ENCODE data around the gene R3HDM2.

Gene R3HDM2

DNA sequence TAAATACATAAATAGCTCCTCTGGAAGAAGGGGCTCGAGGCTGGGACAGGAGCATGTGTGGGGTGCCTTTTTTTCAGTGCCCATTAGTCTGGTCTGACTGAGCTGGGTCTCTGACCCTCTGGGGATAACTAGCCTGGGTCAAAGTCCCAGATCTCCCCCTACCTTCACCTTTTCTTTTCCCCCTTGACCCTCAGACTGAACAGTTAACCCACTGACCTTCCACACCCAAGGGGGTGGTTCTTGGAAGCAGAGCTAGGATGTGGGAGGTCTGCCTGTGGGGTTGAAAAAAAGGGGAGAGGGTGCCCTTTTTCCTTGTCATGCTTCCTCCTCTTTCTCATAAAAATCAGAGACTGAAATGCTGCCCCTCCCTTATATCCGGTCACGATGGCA, 27.8 kb upstream of the R3HDM2 start:
- Histone ChIP-seq H3K27ac (ENCODE audit: low read depth, low read length) (peak overlapping the region; percentile 63; the same call in 1 of the 2 replicates), H3K9me3 (ENCODE audit: control insufficient read depth, insufficient read depth, low read depth, low read length) (no peaks in the 10 kb centered on the region), H3K27me3 (ENCODE audit: control insufficient read depth, insufficient read depth, low read length) (no peaks in the 10 kb centered on the region), H3K36me3 (ENCODE audit: control insufficient read depth, insufficient read depth, low read length) (no peaks in the 10 kb centered on the region), H3K9ac (ENCODE audit: low read length) (peak overlapping the region; percentile 62), H3K4me3 (ENCODE audit: low read depth, low read length) (peak overlapping the region; percentile 80), H3K4me1 (ENCODE audit: control insufficient read depth, insufficient read depth, low read length) (peaks cover 38% of the 10 kb centered on the region)

DNA sequence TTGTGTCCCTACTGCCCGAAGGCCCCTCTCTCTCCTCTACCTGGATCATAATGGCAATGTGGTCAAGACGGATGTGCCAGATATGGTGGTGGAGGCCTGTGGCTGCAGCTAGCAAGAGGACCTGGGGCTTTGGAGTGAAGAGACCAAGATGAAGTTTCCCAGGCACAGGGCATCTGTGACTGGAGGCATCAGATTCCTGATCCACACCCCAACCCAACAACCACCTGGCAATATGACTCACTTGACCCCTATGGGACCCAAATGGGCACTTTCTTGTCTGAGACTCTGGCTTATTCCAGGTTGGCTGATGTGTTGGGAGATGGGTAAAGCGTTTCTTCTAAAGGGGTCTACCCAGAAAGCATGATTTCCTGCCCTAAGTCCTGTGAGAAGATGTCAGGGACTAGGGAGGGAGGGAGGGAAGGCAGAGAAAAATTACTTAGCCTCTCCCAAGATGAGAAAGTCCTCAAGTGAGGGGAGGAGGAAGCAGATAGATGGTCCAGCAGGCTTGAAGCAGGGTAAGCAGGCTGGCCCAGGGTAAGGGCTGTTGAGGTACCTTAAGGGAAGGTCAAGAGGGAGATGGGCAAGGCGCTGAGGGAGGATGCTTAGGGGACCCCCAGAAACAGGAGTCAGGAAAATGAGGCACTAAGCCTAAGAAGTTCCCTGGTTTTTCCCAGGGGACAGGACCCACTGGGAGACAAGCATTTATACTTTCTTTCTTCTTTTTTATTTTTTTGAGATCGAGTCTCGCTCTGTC, 26.1 kb upstream of the R3HDM2 start:
- Histone ChIP-seq H3K27ac (ENCODE audit: low read depth, low read length) (no peak overlapping the region), H3K9ac (ENCODE audit: low read length) (no peak overlapping the region), H3K4me3 (ENCODE audit: low read depth, low read length) (no peak overlapping the region), H3K4me1 (ENCODE audit: control insufficient read depth, insufficient read depth, low read length) (peaks cover 42% of the 10 kb centered on the region), H3K36me3 (ENCODE audit: control insufficient read depth, insufficient read depth, low read length) (no peaks in the 10 kb centered on the region), H3K9me3 (ENCODE audit: control insufficient read depth, insufficient read depth, low read depth, low read length) (no peaks in the 10 kb centered on the region), H3K27me3 (ENCODE audit: control insufficient read depth, insufficient read depth, low read length) (no peaks in the 10 kb centered on the region)

DNA sequence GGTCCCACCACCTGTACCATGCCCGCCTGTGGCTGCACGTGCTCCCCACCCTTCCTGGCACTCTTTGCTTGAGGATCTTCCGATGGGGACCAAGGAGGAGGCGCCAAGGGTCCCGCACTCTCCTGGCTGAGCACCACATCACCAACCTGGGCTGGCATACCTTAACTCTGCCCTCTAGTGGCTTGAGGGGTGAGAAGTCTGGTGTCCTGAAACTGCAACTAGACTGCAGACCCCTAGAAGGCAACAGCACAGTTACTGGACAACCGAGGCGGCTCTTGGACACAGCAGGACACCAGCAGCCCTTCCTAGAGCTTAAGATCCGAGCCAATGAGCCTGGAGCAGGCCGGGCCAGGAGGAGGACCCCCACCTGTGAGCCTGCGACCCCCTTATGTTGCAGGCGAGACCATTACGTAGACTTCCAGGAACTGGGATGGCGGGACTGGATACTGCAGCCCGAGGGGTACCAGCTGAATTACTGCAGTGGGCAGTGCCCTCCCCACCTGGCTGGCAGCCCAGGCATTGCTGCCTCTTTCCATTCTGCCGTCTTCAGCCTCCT, 25.4 kb upstream of the R3HDM2 start:
- Histone ChIP-seq H3K9me3 (ENCODE audit: control insufficient read depth, insufficient read depth, low read depth, low read length) (no peaks in the 10 kb centered on the region), H3K27ac (ENCODE audit: low read depth, low read length) (no peak overlapping the region), H3K4me1 (ENCODE audit: control insufficient read depth, insufficient read depth, low read length) (peaks cover 49% of the 10 kb centered on the region), H3K4me3 (ENCODE audit: low read depth, low read length) (peak overlapping the region; percentile 45), H3K9ac (ENCODE audit: low read length) (peak overlapping the region; percentile 61), H3K36me3 (ENCODE audit: control insufficient read depth, insufficient read depth, low read length) (no peaks in the 10 kb centered on the region), H3K27me3 (ENCODE audit: control insufficient read depth, insufficient read depth, low read length) (no peaks in the 10 kb centered on the region)

DNA sequence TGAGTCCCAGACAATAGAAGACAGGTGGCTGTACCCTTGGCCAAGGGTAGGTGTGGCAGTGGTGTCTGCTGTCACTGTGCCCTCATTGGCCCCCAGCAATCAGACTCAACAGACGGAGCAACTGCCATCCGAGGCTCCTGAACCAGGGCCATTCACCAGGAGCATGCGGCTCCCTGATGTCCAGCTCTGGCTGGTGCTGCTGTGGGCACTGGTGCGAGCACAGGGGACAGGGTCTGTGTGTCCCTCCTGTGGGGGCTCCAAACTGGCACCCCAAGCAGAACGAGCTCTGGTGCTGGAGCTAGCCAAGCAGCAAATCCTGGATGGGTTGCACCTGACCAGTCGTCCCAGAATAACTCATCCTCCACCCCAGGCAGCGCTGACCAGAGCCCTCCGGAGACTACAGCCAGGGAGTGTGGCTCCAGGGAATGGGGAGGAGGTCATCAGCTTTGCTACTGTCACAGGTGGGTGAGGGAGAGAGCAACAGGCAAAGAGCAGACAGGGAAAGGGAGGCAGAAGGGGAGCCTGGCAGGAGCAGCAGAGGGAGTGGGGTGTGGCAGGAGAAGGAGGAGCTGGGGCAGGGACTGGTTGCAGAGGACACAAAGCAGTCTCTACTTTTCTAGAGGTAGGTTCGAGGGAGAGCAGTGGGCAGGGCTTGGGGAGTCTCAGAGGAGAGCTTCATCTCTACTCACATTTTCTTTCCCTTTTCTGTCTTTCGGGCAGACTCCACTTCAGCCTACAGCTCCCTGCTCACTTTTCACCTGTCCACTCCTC, 24.7 kb upstream of the R3HDM2 start:
- no peaks in the 10 kb centered on the region for H3K36me3 ChIP-seq (ENCODE audit: control insufficient read depth, insufficient read depth, low read length)

DNA sequence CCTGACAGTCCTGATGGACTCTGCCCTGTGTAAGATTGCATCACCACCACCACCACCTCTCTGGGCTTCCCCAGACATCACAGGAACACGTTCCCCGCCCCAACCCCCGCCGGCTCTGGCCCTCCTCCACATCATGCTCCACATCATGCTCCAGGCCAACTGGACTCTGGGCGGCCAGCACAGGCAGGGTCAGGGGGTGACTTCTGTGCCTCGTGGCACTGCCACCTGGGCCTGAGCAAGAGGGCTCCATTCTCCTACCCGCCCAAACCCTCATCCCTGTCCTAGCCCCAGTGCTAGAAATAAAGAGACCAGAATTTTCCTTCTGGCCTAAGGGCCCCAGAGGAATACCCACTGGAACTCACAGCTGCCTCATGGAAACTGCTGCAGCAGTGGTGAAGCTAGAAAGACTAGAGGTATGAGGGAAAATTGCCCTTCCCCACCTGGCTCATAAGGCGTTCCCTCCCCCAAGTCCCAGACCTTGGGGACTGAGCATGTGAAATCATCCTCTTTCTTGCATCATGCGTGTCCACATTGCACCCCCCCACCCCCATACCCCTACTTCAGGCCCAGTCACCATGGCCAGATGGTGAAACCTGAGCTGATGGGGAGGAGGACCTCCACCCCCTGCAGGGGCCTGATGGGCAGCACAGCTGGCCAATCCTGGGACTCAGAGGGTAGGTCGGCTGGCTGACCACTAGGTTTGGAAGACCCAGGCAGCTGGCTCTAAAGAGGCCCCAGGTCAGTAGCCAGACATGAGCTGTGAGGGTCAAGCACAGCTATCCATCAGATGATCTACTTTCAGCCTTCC, 23.9 kb upstream of the R3HDM2 start, which contains the start of gene INHBE:
TSS of gene INHBE (plus strand) at position 742 of the 808 bp plus-strand sequence. CDS start 230 bp downstream, outside the sequence.
- Histone ChIP-seq H3K9me3 (ENCODE audit: control insufficient read depth, insufficient read depth, low read depth, low read length) (no peaks in the 10 kb centered on the region), H3K4me1 (ENCODE audit: control insufficient read depth, insufficient read depth, low read length) (peaks cover 49% of the 10 kb centered on the region), H3K27ac (ENCODE audit: low read depth, low read length) (peak within 1 kb of the TSS; percentile 92), H3K27me3 (ENCODE audit: control insufficient read depth, insufficient read depth, low read length) (no peaks in the 10 kb centered on the region), H3K36me3 (ENCODE audit: control insufficient read depth, insufficient read depth, low read length) (no peaks in the 10 kb centered on the region), H3K9ac (ENCODE audit: low read length) (peak within 1 kb of the TSS; percentile 72), H3K4me3 (ENCODE audit: low read depth, low read length) (peak within 1 kb of the TSS; percentile 45)

More for the DNA sequence above, 24.7 kb upstream of the R3HDM2 start:
- Histone ChIP-seq H3K4me3 (ENCODE audit: low read depth, low read length) (peak overlapping the region; percentile 45), H3K9me3 (ENCODE audit: control insufficient read depth, insufficient read depth, low read depth, low read length) (no peaks in the 10 kb centered on the region), H3K27ac (ENCODE audit: low read depth, low read length) (no peak overlapping the region), H3K4me1 (ENCODE audit: control insufficient read depth, insufficient read depth, low read length) (peaks cover 49% of the 10 kb centered on the region), H3K9ac (ENCODE audit: low read length) (peak overlapping the region; percentile 61), H3K27me3 (ENCODE audit: control insufficient read depth, insufficient read depth, low read length) (no peaks in the 10 kb centered on the region)

DNA sequence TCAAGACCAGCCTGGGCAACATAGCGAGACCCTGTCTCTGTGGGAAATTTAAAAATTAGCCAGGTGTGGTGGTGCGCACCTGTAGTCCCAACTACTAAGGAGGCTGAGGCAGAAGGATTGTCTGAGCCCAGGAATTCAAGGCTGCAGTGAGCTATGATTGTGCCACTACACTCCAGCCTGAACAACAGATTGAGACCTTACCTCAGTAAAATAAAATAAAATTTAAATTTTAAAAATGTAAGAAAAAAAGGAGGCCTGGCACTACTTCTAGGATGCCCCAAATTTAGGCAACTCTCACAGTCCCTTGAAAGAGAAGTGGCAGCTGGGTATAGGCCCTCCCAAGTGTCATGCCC, 23.3 kb upstream of the R3HDM2 start:
- H3K27ac ChIP-seq (ENCODE audit: low read depth, low read length), result 0 out of 2 replicates have a peak overlapping the region, but pooled peaks have one; percentile 92
- no peak overlapping the region for H3K4me3 ChIP-seq (ENCODE audit: low read depth, low read length)
- no peaks in the 10 kb centered on the region for H3K27me3 ChIP-seq (ENCODE audit: control insufficient read depth, insufficient read depth, low read length)
- no peaks in the 10 kb centered on the region for H3K9me3 ChIP-seq (ENCODE audit: control insufficient read depth, insufficient read depth, low read depth, low read length)
- no peak overlapping the region for H3K9ac ChIP-seq (ENCODE audit: low read length)
- no peaks in the 10 kb centered on the region for H3K36me3 ChIP-seq (ENCODE audit: control insufficient read depth, insufficient read depth, low read length)
- peaks cover 49% of the 10 kb centered on the region for H3K4me1 ChIP-seq (ENCODE audit: control insufficient read depth, insufficient read depth, low read length)

DNA sequence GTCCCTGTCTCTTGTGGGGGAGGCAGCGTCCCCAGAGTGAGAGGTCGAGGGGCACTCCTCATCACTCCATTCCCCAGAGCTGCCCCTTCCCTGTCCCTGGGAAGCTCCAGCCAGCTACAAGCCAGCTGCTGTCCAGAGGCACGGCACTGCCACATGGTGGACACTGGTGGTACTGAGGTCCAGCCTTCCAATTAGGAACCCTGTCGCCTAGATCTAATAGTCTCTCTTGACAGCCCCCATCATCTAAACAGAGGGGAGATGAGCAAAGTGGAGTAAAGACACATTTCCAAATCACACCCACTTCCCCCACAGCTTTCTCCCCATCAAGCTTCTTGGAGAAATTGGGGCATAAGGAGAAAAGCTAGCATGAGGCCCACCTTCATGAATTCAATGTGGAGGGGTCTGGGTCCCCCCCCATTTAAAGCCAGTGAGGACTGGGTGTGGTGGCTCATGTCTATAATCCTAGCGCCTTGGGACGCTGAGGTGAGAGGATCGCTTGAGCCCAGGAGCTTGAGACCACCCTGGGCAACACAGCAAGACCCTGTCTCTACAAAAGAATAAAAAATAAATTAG, 22.2 kb upstream of the R3HDM2 start:
- H3K36me3 ChIP-seq (ENCODE audit: control insufficient read depth, insufficient read depth, low read length), result no peaks in the 10 kb centered on the region
- no peak overlapping the region for H3K9ac ChIP-seq (ENCODE audit: low read length)
- no peak overlapping the region for H3K27ac ChIP-seq (ENCODE audit: low read depth, low read length)
- H3K9me3 ChIP-seq (ENCODE audit: control insufficient read depth, insufficient read depth, low read depth, low read length), result no peaks in the 10 kb centered on the region
- no peaks in the 10 kb centered on the region for H3K27me3 ChIP-seq (ENCODE audit: control insufficient read depth, insufficient read depth, low read length)
- peaks cover 42% of the 10 kb centered on the region for H3K4me1 ChIP-seq (ENCODE audit: control insufficient read depth, insufficient read depth, low read length)
- H3K4me3 ChIP-seq (ENCODE audit: low read depth, low read length), result no peak overlapping the region

DNA sequence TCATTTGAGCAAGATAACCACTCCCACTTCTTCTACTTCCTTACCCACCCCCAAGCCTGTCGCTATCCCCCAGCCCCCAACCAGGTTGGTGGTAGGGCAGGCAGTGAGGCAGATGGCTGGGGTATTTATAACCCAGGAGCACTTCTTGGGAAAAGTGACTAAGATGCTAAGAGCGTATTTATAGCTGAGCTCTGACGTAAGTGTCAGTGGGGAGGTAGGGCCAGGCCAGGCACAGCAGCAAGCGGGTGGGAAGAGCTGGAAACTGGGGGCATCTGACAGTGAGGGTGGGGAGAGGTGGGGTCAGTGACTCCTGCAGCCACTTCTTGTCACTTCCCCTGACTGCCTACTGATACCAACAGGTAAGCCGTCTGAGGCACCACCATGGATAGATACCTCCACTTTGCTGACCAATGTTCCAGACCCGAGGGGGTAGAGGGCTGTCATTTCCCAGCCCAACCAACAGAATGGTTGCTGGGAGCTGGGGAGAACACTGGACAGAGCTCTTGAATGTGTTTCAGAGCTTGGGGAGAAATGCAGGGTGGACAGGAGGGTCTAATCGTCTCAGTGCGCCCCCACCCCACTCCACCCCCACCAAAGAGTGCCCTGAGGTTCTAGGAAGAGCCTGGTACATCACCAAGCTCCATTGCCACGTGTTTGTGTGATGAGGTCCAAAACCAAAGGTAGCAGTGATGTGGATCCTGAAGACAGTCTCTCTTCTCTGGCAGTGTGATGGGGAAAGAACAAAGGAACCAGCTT, 21.5 kb upstream of the R3HDM2 start:
- no peaks in the 10 kb centered on the region for H3K27me3 ChIP-seq (ENCODE audit: control insufficient read depth, insufficient read depth, low read length)
- no peaks in the 10 kb centered on the region for H3K9me3 ChIP-seq (ENCODE audit: control insufficient read depth, insufficient read depth, low read depth, low read length)
- H3K4me3 ChIP-seq (ENCODE audit: low read depth, low read length), result no peak overlapping the region
- H3K27ac ChIP-seq (ENCODE audit: low read depth, low read length), result no peak overlapping the region
- peaks cover 42% of the 10 kb centered on the region for H3K4me1 ChIP-seq (ENCODE audit: control insufficient read depth, insufficient read depth, low read length)
- peak overlapping the region; percentile 16 for H3K9ac ChIP-seq (ENCODE audit: low read length)
- H3K36me3 ChIP-seq (ENCODE audit: control insufficient read depth, insufficient read depth, low read length), result no peaks in the 10 kb centered on the region

DNA sequence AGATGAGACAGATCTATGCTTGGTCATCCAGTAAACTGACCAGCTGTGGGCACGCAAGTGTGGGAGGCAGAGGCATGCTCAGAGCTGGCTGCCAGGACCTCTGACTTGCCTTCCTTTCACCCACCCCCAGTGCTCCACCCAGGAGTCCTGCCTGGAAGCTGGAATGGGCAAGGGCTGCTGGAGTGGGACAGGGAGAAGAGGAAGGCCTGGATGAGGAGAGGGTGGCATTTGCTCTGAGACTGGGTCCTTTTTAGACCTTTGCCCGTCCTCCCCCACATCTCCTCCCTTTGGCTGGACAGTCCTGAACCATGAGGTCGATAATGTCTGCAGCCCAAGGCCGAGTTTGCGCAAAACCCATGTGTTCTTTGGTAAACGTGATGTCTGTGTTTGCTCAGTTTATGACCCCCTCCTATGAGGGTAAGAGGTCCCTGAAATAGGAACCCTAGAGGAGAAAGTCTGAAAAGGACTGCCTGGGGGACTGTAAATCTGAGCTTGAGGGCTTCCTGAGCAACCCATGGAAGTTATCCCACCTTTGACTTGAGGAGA, 20.5 kb upstream of the R3HDM2 start:
- H3K9me3 ChIP-seq (ENCODE audit: control insufficient read depth, insufficient read depth, low read depth, low read length), result no peaks in the 10 kb centered on the region
- H3K27me3 ChIP-seq (ENCODE audit: control insufficient read depth, insufficient read depth, low read length), result no peaks in the 10 kb centered on the region
- no peaks in the 10 kb centered on the region for H3K36me3 ChIP-seq (ENCODE audit: control insufficient read depth, insufficient read depth, low read length)
- no peak overlapping the region for H3K4me3 ChIP-seq (ENCODE audit: low read depth, low read length)
- no peak overlapping the region for H3K9ac ChIP-seq (ENCODE audit: low read length)
- H3K27ac ChIP-seq (ENCODE audit: low read depth, low read length), result no peak overlapping the region
- H3K4me1 ChIP-seq (ENCODE audit: control insufficient read depth, insufficient read depth, low read length), result peaks cover 36% of the 10 kb centered on the region

DNA sequence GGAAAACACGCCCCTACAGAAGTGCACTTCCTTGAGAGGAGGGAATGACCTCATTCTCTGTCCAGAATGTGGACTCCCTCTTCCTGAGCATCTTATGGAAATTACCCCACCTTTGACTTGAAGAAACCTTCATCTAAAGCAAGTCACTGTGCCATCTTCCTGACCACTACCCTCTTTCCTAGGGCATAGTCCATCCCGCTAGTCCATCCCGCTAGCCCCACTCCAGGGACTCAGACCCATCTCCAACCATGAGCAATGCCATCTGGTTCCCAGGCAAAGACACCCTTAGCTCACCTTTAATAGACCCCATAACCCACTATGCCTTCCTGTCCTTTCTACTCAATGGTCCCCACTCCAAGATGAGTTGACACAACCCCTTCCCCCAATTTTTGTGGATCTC, 19.2 kb upstream of the R3HDM2 start:
- Histone ChIP-seq H3K4me1 (ENCODE audit: control insufficient read depth, insufficient read depth, low read length) (peaks cover 24% of the 10 kb centered on the region), H3K36me3 (ENCODE audit: control insufficient read depth, insufficient read depth, low read length) (no peaks in the 10 kb centered on the region), H3K27ac (ENCODE audit: low read depth, low read length) (no peak overlapping the region), H3K4me3 (ENCODE audit: low read depth, low read length) (no peak overlapping the region), H3K9me3 (ENCODE audit: control insufficient read depth, insufficient read depth, low read depth, low read length) (no peaks in the 10 kb centered on the region), H3K9ac (ENCODE audit: low read length) (no peak overlapping the region), H3K27me3 (ENCODE audit: control insufficient read depth, insufficient read depth, low read length) (no peaks in the 10 kb centered on the region)

Data from HUES6 (cell line).